ENCODE results near the gene MOSPD3. TPM values are rescaled to one million over a fixed set of nuclear protein-coding genes. Genes with fewer than 3 reads are reported as not detected.

Gene MOSPD3
- total and polyA plus RNA-seq, 2 experiments from 2014 or later, result 8.8 to 44.4 TPM

GRCh38 chr7:100642534-100642907, 30.2 kb downstream of the MOSPD3 start:
- H3K27ac ChIP-seq, result no peak overlapping the region
- no peak overlapping the region for H3K4me3 ChIP-seq
- WGBS (ENCODE audit: low lambda C conversion rate, missing lambda C conversion rate), result 93% methylated on average over 4 of the region's 11 CpGs
- H3K9me3 ChIP-seq (ENCODE audit: low read depth), result no peaks in the 10 kb centered on the region
- H3K9me2 ChIP-seq (replicated peaks; ENCODE audit: insufficient read depth), result no peaks in the 10 kb centered on the region
- no peaks in the 10 kb centered on the region for H3K36me3 ChIP-seq (replicated peaks; ENCODE audit: insufficient read depth, low read depth)
- no peaks in the 10 kb centered on the region for H4K20me1 ChIP-seq (ENCODE audit: insufficient read depth, poor library complexity, severe bottlenecking)
- H3K4me1 ChIP-seq (ENCODE audit: insufficient read depth), result no peaks in the 10 kb centered on the region
- H3K79me2 ChIP-seq, result no peaks in the 10 kb centered on the region
- no peak overlapping the region for H2AFZ ChIP-seq
- TF ChIP-seq, protein P1, sequence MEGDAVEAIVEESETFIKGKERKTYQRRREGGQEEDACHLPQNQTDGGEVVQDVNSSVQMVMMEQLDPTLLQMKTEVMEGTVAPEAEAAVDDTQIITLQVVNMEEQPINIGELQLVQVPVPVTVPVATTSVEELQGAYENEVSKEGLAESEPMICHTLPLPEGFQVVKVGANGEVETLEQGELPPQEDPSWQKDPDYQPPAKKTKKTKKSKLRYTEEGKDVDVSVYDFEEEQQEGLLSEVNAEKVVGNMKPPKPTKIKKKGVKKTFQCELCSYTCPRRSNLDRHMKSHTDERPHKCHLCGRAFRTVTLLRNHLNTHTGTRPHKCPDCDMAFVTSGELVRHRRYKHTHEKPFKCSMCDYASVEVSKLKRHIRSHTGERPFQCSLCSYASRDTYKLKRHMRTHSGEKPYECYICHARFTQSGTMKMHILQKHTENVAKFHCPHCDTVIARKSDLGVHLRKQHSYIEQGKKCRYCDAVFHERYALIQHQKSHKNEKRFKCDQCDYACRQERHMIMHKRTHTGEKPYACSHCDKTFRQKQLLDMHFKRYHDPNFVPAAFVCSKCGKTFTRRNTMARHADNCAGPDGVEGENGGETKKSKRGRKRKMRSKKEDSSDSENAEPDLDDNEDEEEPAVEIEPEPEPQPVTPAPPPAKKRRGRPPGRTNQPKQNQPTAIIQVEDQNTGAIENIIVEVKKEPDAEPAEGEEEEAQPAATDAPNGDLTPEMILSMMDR (IDR thresholded peaks at IDR 0.05; ENCODE audit: poor library complexity), result no peak
- no peak for TF ChIP-seq EZH2phosphoT487 (IDR thresholded peaks at IDR 0.05; ENCODE audit: low read depth, severe bottlenecking, unreplicated experiment)
- no peak for TF ChIP-seq EZH2 (IDR thresholded peaks at IDR 0.05; ENCODE audit: borderline replicate concordance)
- H3K27me3 ChIP-seq, result no peaks in the 10 kb centered on the region
- no peak for DNase-seq (ENCODE audit: low spot score)
- no peak overlapping the region for H3K4me2 ChIP-seq

DNA sequence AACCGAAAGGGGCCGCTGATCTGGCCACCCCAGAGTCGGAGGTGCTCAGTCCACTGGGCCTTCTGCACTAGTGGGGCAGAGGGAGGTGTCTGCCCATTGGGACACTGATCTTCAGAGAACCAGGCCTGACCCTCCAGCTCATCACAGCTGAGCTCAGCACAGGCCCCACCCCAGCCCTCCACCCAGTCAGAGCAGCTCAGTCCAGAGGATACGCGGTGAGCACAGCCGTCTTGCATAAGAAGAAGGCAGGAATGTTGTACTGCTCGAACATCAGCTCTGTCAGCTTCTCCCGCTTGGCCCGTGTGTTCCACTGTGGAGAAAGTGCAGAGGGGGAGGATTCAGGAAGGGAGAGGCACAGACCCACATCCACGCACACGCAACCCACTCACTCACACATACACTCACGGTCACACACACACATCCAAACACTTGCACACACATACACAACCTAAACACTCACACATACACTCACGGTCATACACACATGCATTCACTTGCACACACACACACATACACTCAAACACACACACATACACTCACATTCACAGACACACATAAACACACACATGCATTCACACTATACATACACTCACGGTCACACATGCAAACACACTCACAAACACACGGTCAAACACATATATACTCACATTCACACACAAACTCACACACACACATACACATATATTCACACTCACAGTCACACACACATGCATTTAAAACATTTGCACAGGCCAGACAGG, 37.7 kb downstream of the MOSPD3 start:
- 81% methylated on average over 15 of the region's 15 CpGs for WGBS (ENCODE audit: low lambda C conversion rate, missing lambda C conversion rate)
- no peaks in the 10 kb centered on the region for H3K9me3 ChIP-seq (ENCODE audit: low read depth)
- H3K9me2 ChIP-seq (replicated peaks; ENCODE audit: insufficient read depth), result no peaks in the 10 kb centered on the region
- H4K20me1 ChIP-seq (ENCODE audit: insufficient read depth, poor library complexity, severe bottlenecking), result no peaks in the 10 kb centered on the region
- DNase-seq (ENCODE audit: low spot score), result peak; percentile 48
- peaks cover 3% of the 10 kb centered on the region for H3K27me3 ChIP-seq
- H3K36me3 ChIP-seq (replicated peaks; ENCODE audit: insufficient read depth, low read depth), result no peaks in the 10 kb centered on the region
- H3K27ac ChIP-seq, result no peak overlapping the region
- TF ChIP-seq, protein P1 (IDR thresholded peaks at IDR 0.05; ENCODE audit: poor library complexity), result no peak
- no peak for TF ChIP-seq EZH2phosphoT487 (IDR thresholded peaks at IDR 0.05; ENCODE audit: low read depth, severe bottlenecking, unreplicated experiment)
- TF ChIP-seq EZH2 (IDR thresholded peaks at IDR 0.05; ENCODE audit: borderline replicate concordance), result no peak
- no peak overlapping the region for H2AFZ ChIP-seq
- no peaks in the 10 kb centered on the region for H3K79me2 ChIP-seq
- H3K4me3 ChIP-seq, result no peak overlapping the region
- H3K4me1 ChIP-seq (ENCODE audit: insufficient read depth), result no peaks in the 10 kb centered on the region
- no peak overlapping the region for H3K4me2 ChIP-seq

GRCh38 chr7:100654908-100655831, 42.8 kb downstream of the MOSPD3 start:
- H3K4me2 ChIP-seq, result no peak overlapping the region
- H3K79me2 ChIP-seq, result no peaks in the 10 kb centered on the region
- no peak overlapping the region for H3K27ac ChIP-seq
- TF ChIP-seq, protein P1 (IDR thresholded peaks at IDR 0.05; ENCODE audit: poor library complexity), result no peak
- TF ChIP-seq EZH2phosphoT487 (IDR thresholded peaks at IDR 0.05; ENCODE audit: low read depth, severe bottlenecking, unreplicated experiment), result no peak
- no peak overlapping the region for H3K4me3 ChIP-seq
- H3K9me2 ChIP-seq (replicated peaks; ENCODE audit: insufficient read depth), result no peaks in the 10 kb centered on the region
- H2AFZ ChIP-seq, result no peak overlapping the region
- H3K9me3 ChIP-seq (ENCODE audit: low read depth), result no peaks in the 10 kb centered on the region
- H3K4me1 ChIP-seq (ENCODE audit: insufficient read depth), result no peaks in the 10 kb centered on the region
- H4K20me1 ChIP-seq (ENCODE audit: insufficient read depth, poor library complexity, severe bottlenecking), result no peaks in the 10 kb centered on the region
- 63% methylated on average over 22 of the region's 25 CpGs for WGBS (ENCODE audit: low lambda C conversion rate, missing lambda C conversion rate)
- peaks cover 21% of the 10 kb centered on the region for H3K27me3 ChIP-seq
- DNase-seq (ENCODE audit: low spot score), result no peak
- no peaks in the 10 kb centered on the region for H3K36me3 ChIP-seq (replicated peaks; ENCODE audit: insufficient read depth, low read depth)
